ENCODE results near the gene DUSP15. TPM values are rescaled to one million over a fixed set of nuclear protein-coding genes. Genes with fewer than 3 reads are reported as not detected.
"Not testable (repeated sequence)": the region's sequence is repeated elsewhere in the genome, so short reads cannot be mapped to it uniquely, and the experiment has no call there.

DUSP15 gene
- total RNA-seq, 4 donors from 2014 or later = 0.53 to 19.8 (median 2.3) TPM

- H3K36me3 ChIP-seq = no peaks in the 10 kb centered on the region
- no peak overlapping the region for H3K4me3 ChIP-seq
- TF ChIP-seq POLR2A (IDR thresholded peaks at IDR 0.05) (no peak), CTCF (IDR thresholded peaks at IDR 0.05) (no peak)
- no peaks in the 10 kb centered on the region for H3K9me3 ChIP-seq
- no peak overlapping the region for H3K27ac ChIP-seq
- no peak for DNase-seq
- no peaks in the 10 kb centered on the region for H3K27me3 ChIP-seq
- H3K4me1 ChIP-seq = peaks cover 0 to 11% (median 3%) of the 10 kb centered on the region in 4 donors
Observed at GRCh38 chr20:31831211-31831610, 39.1 kb downstream of the DUSP15 start.

- H3K4me3 ChIP-seq = no peak overlapping the region
- no peak for TF ChIP-seq CTCF (IDR thresholded peaks at IDR 0.05)
- no peak for TF ChIP-seq POLR2A (IDR thresholded peaks at IDR 0.05)
- no peaks in the 10 kb centered on the region for H3K27me3 ChIP-seq
- no peak overlapping the region for H3K27ac ChIP-seq
- no peak for DNase-seq
- H3K4me1 ChIP-seq = peaks cover 0 to 4% (median 0%) of the 10 kb centered on the region in 4 donors
- no peaks in the 10 kb centered on the region for H3K36me3 ChIP-seq
- no peaks in the 10 kb centered on the region for H3K9me3 ChIP-seq
Observed at GRCh38 chr20:31830406-31830981, 39.8 kb downstream of the DUSP15 start.

GRCh38 chr20:31829731-31830130 lies 40.6 kb downstream of the DUSP15 start:
- peak in 1 of 3 donors; percentile 36 for DNase-seq
- H3K4me1 ChIP-seq = peaks cover 0 to 4% (median 0%) of the 10 kb centered on the region in 4 donors
- H3K4me3 ChIP-seq = no peak overlapping the region
- no peaks in the 10 kb centered on the region for H3K27me3 ChIP-seq
- no peaks in the 10 kb centered on the region for H3K9me3 ChIP-seq
- TF ChIP-seq POLR2A (IDR thresholded peaks at IDR 0.05) (no peak), CTCF (IDR thresholded peaks at IDR 0.05) (no peak)
- no peak overlapping the region for H3K27ac ChIP-seq
- no peaks in the 10 kb centered on the region for H3K36me3 ChIP-seq

- not testable (repeated sequence) for H3K27ac ChIP-seq, H3K27me3 ChIP-seq, H3K9me3 ChIP-seq, H3K4me1 ChIP-seq, DNase-seq, H3K4me3 ChIP-seq, H3K36me3 ChIP-seq
Observed at GRCh38 chr20:31828016-31828415, 42.3 kb downstream of the DUSP15 start.

- Histone ChIP-seq H3K9me3 (no peaks in the 10 kb centered on the region), H3K4me3 (no peak overlapping the region), H3K4me1 (peaks cover 0 to 10% (median 3%) of the 10 kb centered on the region in 4 donors), H3K27ac (no peak overlapping the region), H3K36me3 (no peaks in the 10 kb centered on the region), H3K27me3 (no peaks in the 10 kb centered on the region)
- peak in 1 of 3 donors; percentile 2 for DNase-seq
- TF ChIP-seq CTCF (IDR thresholded peaks at IDR 0.05) (no peak), POLR2A (IDR thresholded peaks at IDR 0.05) (no peak)
Observed at GRCh38 chr20:31827059-31827458, 43.3 kb downstream of the DUSP15 start.

GRCh38 chr20:31826074-31826473 lies 44.3 kb downstream of the DUSP15 start:
- Histone ChIP-seq H3K4me3 (no peak overlapping the region), H3K36me3 (no peaks in the 10 kb centered on the region), H3K27ac (no peak overlapping the region), H3K27me3 (no peaks in the 10 kb centered on the region), H3K4me1 (peaks cover 0 to 10% (median 3%) of the 10 kb centered on the region in 4 donors), H3K9me3 (no peaks in the 10 kb centered on the region)
- DNase-seq = peak in 1 of 3 donors; percentile 34
- TF ChIP-seq POLR2A (IDR thresholded peaks at IDR 0.05) (no peak), CTCF (IDR thresholded peaks at IDR 0.05) (no peak)

Data from Peyer's patch (tissue), 4 donors.